GM12801 (cell line): Measurements from ENCODE around the gene UBP1.

Experiments used
- CTCF ChIP-seq: IDR thresholded peaks from one replicate; pipeline ENCODE4 v1.5.1; 2011; ENCODE audit warnings: control low read depth; ENCODE audit not compliant: insufficient read length; ENCODE audit errors: extremely low read depth

UBP1 gene

GRCh38 chr3:33461097-33461496 lies 20.9 kb upstream of the UBP1 start:
- TF ChIP-seq CTCF: no peak

GRCh38 chr3:33458446-33458845 lies 18.2 kb upstream of the UBP1 start:
- no peak for TF ChIP-seq CTCF

- no peak for TF ChIP-seq CTCF
These were observed 16.6 kb upstream of the UBP1 start for GRCh38 chr3:33456756-33457155.

- TF ChIP-seq CTCF: no peak
These were observed 13.1 kb upstream of the UBP1 start for GRCh38 chr3:33453331-33453761.

GRCh38 chr3:33447958-33448357 lies 7.8 kb upstream of the UBP1 start:
- TF ChIP-seq CTCF: no peak

- TF ChIP-seq CTCF: no peak
These were observed 2.0 kb upstream of the UBP1 start for GRCh38 chr3:33442190-33442589.

- no peak for TF ChIP-seq CTCF
These were observed 1.2 kb upstream of the UBP1 start for GRCh38 chr3:33441225-33441976.
